HUES64 (cell line): ENCODE data around the gene SELE.

Source experiments
- H3K27ac ChIP-seq: 2 replicates; pipeline ENCODE4 v1.7.0; 2013; ENCODE audit warnings: low read depth, low read length, inconsistent platforms
- H3K27me3 ChIP-seq: 2 replicates; pipeline ENCODE4 v1.6.1; 2013; ENCODE audit warnings: mild to moderate bottlenecking, low read length; ENCODE audit not compliant: insufficient read depth
- H3K36me3 ChIP-seq: 2 replicates; pipeline ENCODE4 v1.6.1; 2013; ENCODE audit warnings: mild to moderate bottlenecking, low read length; ENCODE audit not compliant: insufficient read depth
- H3K4me1 ChIP-seq: 2 replicates; pipeline ENCODE4 v1.6.1; 2013; ENCODE audit warnings: mild to moderate bottlenecking, low read length, moderate library complexity; ENCODE audit not compliant: insufficient read depth
- H3K4me3 ChIP-seq: 2 replicates; pipeline ENCODE4 v1.5.1; 2013; ENCODE audit warnings: mild to moderate bottlenecking, low read length, moderate library complexity
- H3K9ac ChIP-seq: 2 replicates; pipeline ENCODE4 v1.6.1; 2013; ENCODE audit warnings: mild to moderate bottlenecking, low read depth, low read length
- H3K9me3 ChIP-seq: 2 replicates; pipeline ENCODE4 v1.6.1; 2013; ENCODE audit warnings: low read depth, low read length; ENCODE audit not compliant: insufficient read depth
- WGBS: fragments of 150-250, 120-280 bp; methylation state at CpG from one replicate; pipeline ENCODE4 v1.1.7; 2013; ENCODE audit warnings: missing lambda C conversion rate; 5-methylcytosine and 5-hydroxymethylcytosine counted together

The SELE gene

DNA sequence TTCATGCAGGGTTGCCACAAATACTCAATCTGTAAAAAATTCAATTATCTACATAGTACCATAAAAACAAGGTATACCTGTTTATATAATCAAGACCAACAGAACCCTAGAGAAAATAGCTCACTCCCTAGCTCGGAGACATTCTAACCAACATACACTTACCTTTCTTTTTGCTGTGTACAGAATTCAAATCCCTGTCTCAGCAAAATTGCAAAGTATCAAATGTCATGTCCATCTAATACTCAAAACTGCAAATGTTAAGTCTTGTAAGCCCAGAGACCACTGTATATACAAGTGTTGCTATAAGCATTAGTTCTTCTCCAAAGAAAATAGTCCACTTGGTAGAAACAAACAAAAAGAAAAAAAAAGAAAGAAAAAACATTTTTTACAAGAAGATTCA, 16.2 kb upstream of the SELE start:
- 91% methylated on average over 1 of the region's 1 CpG for WGBS
- Histone ChIP-seq H3K36me3 (no peaks in the 10 kb centered on the region), H3K4me1 (peaks cover 18% of the 10 kb centered on the region), H3K9ac (no peak overlapping the region), H3K27ac (no peak overlapping the region), H3K27me3 (no peaks in the 10 kb centered on the region), H3K9me3 (no peaks in the 10 kb centered on the region), H3K4me3 (no peak overlapping the region)

DNA sequence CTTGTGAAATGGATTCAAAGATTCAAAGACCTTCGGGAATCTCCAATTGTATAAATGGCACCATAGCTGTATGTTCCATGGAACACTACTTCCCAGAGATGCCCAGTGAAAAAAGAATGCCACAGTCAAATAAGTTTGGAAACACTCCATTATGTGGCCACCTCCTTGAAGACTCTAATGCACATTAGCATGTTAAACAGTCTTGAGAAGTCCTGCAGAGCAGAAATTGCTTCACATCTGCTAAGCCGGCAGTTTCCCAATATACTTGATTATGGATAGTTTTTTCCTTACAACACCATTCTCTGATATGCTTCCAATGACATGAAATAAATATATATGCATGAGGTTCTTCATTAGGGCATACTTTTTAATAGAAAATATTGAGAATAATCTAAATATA, 12.7 kb upstream of the SELE start:
- peaks cover 22% of the 10 kb centered on the region for H3K4me1 ChIP-seq
- no peak overlapping the region for H3K4me3 ChIP-seq
- H3K36me3 ChIP-seq = no peaks in the 10 kb centered on the region
- H3K27ac ChIP-seq = no peak overlapping the region
- WGBS = 78% methylated on average over 2 of the region's 2 CpGs
- no peak overlapping the region for H3K9ac ChIP-seq
- H3K27me3 ChIP-seq = no peaks in the 10 kb centered on the region
- H3K9me3 ChIP-seq = no peaks in the 10 kb centered on the region

- no peaks in the 10 kb centered on the region for H3K36me3 ChIP-seq
- H3K27ac ChIP-seq = no peak overlapping the region
- no peaks in the 10 kb centered on the region for H3K9me3 ChIP-seq
- peaks cover 27% of the 10 kb centered on the region for H3K4me1 ChIP-seq
- H3K4me3 ChIP-seq = no peak overlapping the region
- H3K9ac ChIP-seq = no peak overlapping the region
- 73% methylated on average over 5 of the region's 5 CpGs for WGBS
- no peaks in the 10 kb centered on the region for H3K27me3 ChIP-seq
Measured at GRCh38 chr1:169745015-169745861, 11.4 kb upstream of the SELE start.

DNA sequence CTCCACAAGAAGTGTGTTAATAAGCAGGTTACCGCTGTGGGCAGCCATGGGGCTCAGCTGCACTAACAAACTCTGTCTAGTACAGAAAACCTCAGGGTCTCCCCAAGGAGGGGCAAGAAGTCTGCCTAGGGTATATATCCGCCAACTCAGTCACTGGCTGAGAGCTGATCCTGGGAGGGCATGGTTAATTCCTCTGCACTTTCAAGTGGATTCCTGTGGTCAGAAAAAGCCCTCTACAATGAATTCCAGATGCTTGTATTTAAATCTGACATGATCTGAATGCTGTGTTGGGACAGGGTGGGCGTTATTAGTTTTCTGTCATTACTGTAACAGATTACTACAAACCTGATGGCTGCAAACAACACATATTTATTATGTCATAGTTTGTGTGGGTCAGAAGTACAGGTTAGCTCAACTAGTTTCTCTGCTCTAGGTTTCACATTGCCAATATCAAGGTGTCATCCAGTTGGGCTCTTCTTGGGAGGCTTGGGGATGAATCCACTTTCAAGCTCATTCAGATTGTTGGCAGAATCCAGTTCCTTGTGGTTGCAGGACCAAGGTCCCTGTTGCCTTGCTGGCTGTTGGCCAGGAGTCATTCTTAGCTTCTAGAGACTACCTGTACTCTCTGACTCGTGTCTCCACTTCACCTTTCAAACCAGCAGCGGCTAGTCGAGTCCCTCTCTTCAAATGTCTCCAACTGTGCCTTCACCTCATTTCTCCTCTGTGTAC, 8.0 kb upstream of the SELE start:
- no peak overlapping the region for H3K9ac ChIP-seq
- H3K27me3 ChIP-seq = no peaks in the 10 kb centered on the region
- peaks cover 33% of the 10 kb centered on the region for H3K4me1 ChIP-seq
- H3K36me3 ChIP-seq = no peaks in the 10 kb centered on the region
- no peak overlapping the region for H3K4me3 ChIP-seq
- H3K9me3 ChIP-seq = no peaks in the 10 kb centered on the region
- WGBS = 93% methylated on average over 5 of the region's 6 CpGs
- no peak overlapping the region for H3K27ac ChIP-seq

GRCh38 chr1:169739980-169740379, 6.1 kb upstream of the SELE start:
- no peaks in the 10 kb centered on the region for H3K27me3 ChIP-seq
- H3K36me3 ChIP-seq = no peaks in the 10 kb centered on the region
- H3K9ac ChIP-seq = no peak overlapping the region
- peaks cover 16% of the 10 kb centered on the region for H3K4me1 ChIP-seq
- H3K4me3 ChIP-seq = no peak overlapping the region
- WGBS = 91% methylated on average over 4 of the region's 5 CpGs
- H3K9me3 ChIP-seq = no peaks in the 10 kb centered on the region
- no peak overlapping the region for H3K27ac ChIP-seq

- Histone ChIP-seq H3K27me3 (no peaks in the 10 kb centered on the region), H3K4me1 (no peaks in the 10 kb centered on the region), H3K27ac (no peak overlapping the region), H3K36me3 (no peaks in the 10 kb centered on the region), H3K4me3 (no peak overlapping the region), H3K9ac (no peak overlapping the region), H3K9me3 (no peaks in the 10 kb centered on the region)
- 95% methylated on average over 4 of the region's 4 CpGs for WGBS
Measured at GRCh38 chr1:169731446-169731845, 2.4 kb downstream of the SELE start.

DNA sequence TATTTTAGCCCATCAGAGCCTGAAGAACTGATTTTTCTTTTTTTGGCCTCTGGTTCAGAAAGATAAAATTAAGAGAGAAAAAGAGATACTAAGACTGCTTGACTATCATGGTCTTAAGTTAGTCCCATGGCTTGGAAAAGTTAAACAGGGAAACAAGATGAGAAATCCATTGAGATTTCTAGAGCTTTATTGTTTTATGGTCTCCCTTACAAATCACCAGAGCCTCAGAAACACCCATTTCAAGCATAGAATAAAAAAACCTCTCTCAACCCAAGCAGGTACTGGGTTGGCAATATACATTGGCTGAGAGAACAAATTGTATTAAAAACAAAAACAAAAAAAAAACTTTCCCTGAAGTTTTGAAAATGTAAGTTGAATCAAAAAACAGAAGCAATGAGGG, 3.9 kb downstream of the SELE start:
- Histone ChIP-seq H3K27me3 (no peaks in the 10 kb centered on the region), H3K9ac (no peak overlapping the region), H3K36me3 (no peaks in the 10 kb centered on the region), H3K4me3 (no peak overlapping the region), H3K27ac (no peak overlapping the region), H3K9me3 (no peaks in the 10 kb centered on the region), H3K4me1 (no peaks in the 10 kb centered on the region)

- Histone ChIP-seq H3K4me3 (no peak overlapping the region), H3K27me3 (no peaks in the 10 kb centered on the region), H3K36me3 (no peaks in the 10 kb centered on the region), H3K27ac (no peak overlapping the region), H3K9ac (no peak overlapping the region), H3K9me3 (no peaks in the 10 kb centered on the region), H3K4me1 (no peaks in the 10 kb centered on the region; the same call in 1 of the 2 replicates)
- WGBS = 96% methylated on average over 6 of the region's 6 CpGs
Measured at GRCh38 chr1:169727307-169727706, 6.6 kb downstream of the SELE start.

GRCh38 chr1:169726851-169727250, 7.0 kb downstream of the SELE start:
- WGBS = 95% methylated on average over 2 of the region's 3 CpGs
- no peak overlapping the region for H3K9ac ChIP-seq
- H3K4me3 ChIP-seq = no peak overlapping the region
- H3K9me3 ChIP-seq = no peaks in the 10 kb centered on the region
- H3K27ac ChIP-seq = no peak overlapping the region
- H3K27me3 ChIP-seq = no peaks in the 10 kb centered on the region
- H3K36me3 ChIP-seq = no peaks in the 10 kb centered on the region
- no peaks in the 10 kb centered on the region; the same call in 1 of the 2 replicates for H3K4me1 ChIP-seq

GRCh38 chr1:169725930-169726329, 7.9 kb downstream of the SELE start:
- Histone ChIP-seq H3K4me3 (no peak overlapping the region), H3K9ac (no peak overlapping the region), H3K27me3 (no peaks in the 10 kb centered on the region), H3K9me3 (no peaks in the 10 kb centered on the region), H3K4me1 (no peaks in the 10 kb centered on the region; the same call in 1 of the 2 replicates), H3K27ac (no peak overlapping the region), H3K36me3 (no peaks in the 10 kb centered on the region)
- WGBS = 94% methylated on average over 3 of the region's 3 CpGs

GRCh38 chr1:169724168-169724567, 9.7 kb downstream of the SELE start:
- H3K27ac ChIP-seq = no peak overlapping the region
- 82% methylated on average over 4 of the region's 4 CpGs for WGBS
- H3K9ac ChIP-seq = no peak overlapping the region

More at GRCh38 chr1:169724168-169724567, 9.7 kb downstream of the SELE start:
- Histone ChIP-seq H3K4me3 (no peak overlapping the region), H3K36me3 (no peaks in the 10 kb centered on the region), H3K27me3 (no peaks in the 10 kb centered on the region), H3K4me1 (no peaks in the 10 kb centered on the region; the same call in 1 of the 2 replicates), H3K9me3 (no peaks in the 10 kb centered on the region)
